HG03439 (cell line): Measurements from ENCODE around the gene XPNPEP1.
A peak's percentile ranks its signal among the peaks of the same experiment; 100 is the strongest.
"Not testable (repeated sequence)": the region's sequence is repeated elsewhere in the genome, so short reads cannot be mapped to it uniquely, and the experiment has no call there.

ENCODE experiments used
- ATAC-seq: cut with Tn5 transposase; IDR thresholded peaks from one replicate; pipeline ENCODE4 v1.9.1; 2021; ENCODE audit warnings: mild to moderate bottlenecking, moderate library complexity; ENCODE audit not compliant: unreplicated experiment

The XPNPEP1 gene

DNA sequence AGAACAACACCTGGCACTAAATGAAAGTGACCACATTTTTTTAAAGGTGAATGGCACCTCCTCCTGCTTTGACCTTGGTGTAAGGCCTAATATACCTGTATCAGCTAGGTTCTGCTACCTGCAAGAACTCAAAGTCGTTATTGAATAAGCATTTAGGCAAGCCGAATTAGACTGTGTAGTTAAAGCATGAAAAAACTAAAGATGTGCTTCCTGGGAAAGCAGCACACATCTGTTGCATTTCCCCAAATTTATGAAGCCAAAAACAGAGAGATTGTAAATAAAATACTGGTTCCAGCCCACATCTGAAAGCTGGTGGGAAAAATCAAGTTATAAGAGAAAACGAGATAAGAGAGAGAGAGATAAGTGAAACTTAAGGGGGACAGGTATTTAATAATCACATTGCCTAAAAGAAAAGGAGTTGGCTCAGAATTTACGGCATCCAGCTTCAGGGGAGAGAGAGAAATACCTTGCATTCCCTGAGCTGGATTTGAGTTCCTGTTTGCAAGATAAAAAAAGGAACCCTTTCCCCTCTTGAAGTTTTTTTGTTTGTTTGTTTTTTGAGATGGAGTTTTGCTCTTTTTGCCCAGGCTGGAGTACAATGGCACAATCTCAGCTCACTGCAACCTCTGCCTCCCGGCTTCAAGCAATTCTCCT, 1.8 kb upstream of the XPNPEP1 start:
- no peak for ATAC-seq

DNA sequence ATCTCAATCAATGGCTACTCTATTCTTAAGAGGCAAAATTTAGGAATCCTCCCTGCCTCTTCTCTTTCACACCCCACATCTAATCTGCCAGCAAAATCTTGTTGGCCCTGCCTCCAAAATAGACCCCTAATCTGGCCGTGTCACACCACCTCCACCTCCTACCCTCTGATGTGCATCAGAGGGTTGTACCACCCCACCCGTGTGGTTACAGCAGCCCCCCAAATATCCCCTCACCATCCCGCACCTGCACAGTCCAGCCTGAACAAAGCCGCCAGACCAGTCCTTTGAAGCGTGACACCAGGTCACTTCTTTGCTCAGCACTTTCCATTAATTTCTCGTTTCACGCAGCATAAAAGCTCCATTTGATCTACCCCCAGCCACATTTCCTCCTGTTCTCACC, 776 bp upstream of the XPNPEP1 start:
- ATAC-seq: no peak

DNA sequence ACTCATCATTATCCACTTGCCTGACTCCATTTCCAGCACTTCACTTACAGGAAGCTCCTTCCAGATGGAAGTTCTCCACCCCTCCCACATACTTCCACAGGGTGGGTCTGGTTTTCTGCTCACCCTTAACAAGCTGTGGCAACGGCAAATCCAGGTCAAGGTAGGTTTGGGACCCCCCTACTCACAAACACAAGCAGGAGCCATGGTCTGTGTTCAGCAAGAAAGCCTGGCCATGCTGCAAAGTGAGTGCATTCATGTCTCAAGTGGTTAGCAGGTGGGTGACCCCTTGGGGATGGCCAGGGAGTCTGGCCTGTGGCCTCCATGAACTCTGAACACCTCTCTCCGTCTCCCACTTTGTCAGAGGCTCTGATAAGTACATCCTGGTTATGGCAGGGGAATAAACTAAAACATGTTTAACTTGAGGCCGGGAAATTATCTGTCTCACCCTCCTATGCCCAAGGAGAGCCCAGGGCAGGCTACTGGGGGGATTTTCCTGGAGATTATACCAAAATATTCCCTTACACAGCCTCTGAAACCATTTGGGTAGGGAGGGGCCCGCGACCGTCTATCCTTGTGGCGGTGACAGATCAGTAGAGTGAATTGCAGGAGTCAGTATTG, 844 bp downstream of the XPNPEP1 start:
- ATAC-seq: no peak

DNA sequence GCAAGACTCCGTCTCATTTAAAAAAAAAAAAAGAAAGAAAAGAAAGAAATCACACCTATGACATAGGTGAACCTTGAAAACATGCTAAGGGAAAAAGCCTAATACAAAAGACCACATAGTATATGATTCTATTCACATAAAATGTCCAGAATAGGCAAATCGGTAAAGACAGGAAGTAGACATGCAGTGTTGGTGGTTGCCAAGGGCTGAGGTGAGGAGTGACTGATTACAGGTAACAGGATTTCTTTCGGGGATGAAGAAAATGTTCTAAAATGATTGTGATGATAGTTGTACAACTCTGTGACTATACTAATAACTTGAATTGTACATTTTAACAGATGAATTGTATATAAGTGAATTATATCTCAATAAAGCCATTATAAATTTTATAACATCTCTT, 3.3 kb downstream of the XPNPEP1 start:
- no peak for ATAC-seq

DNA sequence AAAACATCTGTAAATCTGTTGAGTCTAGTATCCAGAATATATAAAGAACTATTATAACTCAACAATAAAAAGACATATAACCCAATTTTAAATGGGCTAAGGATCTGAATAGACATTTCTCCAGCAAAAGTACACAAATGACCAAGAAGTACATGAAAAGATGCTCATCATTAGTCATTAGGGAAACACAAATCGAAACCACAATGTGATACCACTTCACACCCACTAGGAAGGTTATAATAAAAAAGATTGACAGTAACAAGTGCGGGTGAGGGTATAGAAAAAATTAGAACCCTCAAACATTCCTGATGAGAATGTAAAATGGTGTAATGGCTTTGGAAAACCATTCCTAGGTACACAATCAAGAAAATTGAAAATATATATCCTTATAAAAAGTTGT, 4.1 kb downstream of the XPNPEP1 start:
- ATAC-seq: no peak

DNA sequence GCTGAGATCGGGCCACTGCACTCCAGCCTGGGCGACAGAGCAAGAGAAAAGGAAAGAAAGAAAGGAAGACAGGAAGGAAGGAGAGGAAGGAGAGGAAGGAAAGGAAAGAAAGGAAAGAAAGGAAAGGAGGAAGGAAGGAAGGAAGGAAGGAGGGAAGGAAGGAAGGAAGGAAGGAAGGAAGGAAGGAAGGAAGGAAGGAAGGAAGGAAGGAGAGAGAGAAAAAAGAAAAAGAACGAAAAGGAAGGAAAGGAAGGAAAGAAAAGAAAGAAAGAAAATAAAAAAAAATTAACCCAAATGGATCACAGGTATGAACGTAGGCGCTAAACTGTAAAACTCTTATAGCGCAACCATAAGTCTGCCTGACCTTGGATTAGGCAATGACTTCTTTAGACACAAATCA, 4.6 kb downstream of the XPNPEP1 start:
- not testable (repeated sequence) for ATAC-seq

DNA sequence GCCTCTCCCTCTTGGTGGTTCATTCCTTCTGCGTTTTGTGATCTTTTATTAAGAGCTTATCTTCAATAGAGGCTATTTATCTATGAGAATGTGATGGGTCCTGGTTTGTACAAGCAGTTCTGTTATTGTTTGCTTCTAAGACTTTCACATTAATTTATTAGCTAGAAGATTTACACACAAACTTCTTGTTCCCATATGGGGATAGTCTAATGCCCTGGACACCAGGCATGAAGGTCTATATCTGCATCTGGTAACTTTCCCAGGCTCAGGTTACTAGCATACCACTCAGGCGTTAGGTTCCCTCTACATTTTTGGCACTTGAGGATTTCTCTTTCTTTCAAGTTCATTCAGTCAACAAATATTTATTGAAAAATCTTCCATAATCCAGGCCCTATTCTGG, 7.7 kb downstream of the XPNPEP1 start:
- ATAC-seq: no peak

DNA sequence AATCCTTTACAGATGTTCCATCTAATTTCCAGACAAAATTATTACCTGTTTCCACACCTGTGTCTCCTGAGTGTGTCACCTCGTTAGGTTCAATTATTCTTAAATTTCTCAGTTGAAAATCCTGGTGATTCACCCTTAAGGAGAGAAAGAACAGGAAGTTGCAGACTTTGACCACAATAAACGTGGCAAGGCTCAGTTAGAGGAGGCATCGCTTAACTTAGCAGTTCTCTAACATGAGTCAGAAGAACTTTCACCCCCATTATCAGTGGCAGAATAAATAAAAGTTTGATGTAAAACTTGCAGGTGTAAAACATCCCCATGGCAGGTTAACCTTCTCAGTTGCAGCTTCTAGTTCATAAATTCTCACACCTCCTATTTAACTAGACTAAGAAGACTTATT, 8.3 kb downstream of the XPNPEP1 start:
- ATAC-seq: no peak

DNA sequence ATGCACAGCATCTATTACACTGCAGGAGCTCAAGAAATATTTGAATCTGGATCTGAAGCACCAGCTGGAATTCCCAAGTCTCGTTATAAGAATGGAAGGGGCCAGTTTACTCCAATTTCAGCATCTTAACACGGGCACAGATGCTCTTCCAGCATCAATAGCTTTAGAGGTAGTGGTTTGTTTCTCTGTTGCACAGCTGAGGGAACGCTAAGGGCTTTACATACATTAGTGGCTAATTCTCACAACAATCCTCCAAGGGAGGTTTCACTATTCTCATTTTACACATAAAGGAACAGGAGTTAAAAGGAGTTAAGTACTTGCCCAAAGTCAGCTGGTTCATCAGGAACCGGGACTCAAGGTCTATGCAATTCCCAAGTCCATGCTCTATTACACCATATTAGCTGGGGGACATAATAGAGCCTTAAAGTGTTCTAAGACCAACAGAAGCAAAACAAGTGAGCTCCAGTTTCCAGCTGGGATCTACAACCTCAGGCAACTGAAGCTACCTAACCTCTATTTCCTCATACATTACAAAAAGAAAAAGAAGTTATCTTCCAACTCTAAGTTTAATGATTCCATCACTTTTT, 9.9 kb downstream of the XPNPEP1 start:
- ATAC-seq: no peak

DNA sequence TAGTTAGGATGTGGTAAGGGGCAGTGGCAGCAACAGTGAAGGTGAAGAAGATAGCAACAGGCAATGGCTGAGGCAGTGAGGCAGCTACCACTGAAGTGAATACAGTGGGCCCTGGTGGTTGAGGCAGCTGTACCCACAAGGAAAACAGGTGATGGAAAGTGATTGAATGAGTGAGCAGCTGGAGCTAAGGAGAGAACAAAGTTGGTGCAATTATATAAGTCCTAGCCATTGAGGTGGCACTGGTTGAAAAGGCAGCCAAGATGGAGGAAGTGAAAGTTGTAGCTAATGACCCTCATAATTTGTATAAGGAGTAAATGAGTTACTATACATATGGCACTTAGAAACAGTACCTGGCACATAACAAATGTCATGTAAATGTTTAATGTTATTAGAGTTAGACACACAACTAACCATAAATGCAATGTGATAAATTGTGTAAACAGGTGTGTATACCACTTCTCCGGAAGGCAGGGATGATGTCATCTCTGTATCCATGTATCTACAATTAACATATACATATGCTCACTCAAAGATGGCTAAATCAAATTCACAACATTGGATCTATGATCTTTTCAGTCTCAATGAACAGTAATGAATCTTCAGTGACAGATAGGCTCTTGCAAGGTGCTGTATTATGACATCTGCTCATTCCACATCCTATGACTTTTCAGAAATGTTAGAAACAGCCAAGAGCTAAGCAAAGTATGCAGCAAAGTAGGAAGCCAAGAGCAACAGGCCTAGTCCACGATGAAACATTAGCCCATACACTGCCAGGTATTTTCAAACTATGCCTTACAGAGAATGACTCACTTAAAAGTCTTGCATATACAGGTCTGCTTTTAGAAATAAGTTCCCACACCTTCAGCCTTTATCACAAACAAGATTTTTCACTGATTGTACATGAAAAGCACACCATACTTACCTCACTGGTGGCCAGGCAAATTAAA, 10.7 kb downstream of the XPNPEP1 start:
- ATAC-seq: peak; percentile 77

DNA sequence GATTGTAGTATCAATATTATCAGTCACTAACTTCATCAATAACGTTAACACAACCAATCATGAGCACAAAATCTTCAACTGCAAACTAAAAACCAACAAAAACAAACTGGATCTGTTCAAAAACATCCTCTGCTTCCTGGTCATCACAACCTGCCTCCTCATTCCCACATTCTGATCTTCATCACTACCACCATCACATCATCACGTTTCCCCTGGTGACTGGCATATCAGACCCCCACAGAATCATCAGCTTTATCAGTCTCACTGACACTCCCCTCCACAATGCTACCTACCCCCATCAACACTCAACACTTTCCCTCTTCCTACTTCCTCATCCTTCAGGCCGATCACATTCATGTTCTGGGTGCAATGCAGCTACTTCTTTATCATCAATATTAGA, 11.4 kb downstream of the XPNPEP1 start:
- no peak for ATAC-seq

DNA sequence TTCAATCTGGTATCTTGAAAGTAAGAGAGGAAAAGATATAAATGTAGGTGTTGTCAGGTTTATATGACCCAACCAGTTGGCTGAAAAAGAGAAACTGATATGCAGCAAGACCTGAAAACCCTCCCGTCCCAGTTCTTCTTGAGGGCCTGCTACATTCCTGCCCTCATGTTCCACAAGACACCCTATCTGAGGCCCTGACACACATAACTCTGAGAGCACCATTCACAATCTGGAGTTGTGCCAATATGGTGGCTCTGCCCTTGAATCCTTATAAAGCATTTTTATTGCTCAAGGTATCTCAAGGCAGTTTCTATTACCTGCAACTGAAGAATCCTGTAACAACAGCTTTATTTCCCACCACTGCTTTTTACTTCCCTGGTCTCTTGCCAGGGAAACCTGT, 17.0 kb downstream of the XPNPEP1 start:
- ATAC-seq: no peak

DNA sequence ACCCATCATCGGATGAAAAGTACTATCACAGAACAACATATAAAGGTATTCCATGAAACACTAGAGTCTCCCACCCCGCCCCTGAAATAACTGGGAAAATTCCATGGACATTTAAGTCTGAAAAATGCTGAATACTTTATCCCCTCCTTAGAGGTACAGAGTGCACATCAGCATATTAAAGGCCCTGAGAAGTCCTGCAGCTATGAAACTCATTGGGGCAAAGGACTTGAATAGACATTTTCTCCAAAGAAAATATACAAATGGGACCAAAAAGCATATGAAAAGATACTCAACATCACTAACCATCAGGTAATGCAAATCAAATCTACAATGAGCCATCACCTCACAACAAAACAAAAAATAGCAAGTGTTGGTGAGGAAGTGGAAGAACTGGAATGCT, 18.9 kb downstream of the XPNPEP1 start:
- no peak for ATAC-seq

DNA sequence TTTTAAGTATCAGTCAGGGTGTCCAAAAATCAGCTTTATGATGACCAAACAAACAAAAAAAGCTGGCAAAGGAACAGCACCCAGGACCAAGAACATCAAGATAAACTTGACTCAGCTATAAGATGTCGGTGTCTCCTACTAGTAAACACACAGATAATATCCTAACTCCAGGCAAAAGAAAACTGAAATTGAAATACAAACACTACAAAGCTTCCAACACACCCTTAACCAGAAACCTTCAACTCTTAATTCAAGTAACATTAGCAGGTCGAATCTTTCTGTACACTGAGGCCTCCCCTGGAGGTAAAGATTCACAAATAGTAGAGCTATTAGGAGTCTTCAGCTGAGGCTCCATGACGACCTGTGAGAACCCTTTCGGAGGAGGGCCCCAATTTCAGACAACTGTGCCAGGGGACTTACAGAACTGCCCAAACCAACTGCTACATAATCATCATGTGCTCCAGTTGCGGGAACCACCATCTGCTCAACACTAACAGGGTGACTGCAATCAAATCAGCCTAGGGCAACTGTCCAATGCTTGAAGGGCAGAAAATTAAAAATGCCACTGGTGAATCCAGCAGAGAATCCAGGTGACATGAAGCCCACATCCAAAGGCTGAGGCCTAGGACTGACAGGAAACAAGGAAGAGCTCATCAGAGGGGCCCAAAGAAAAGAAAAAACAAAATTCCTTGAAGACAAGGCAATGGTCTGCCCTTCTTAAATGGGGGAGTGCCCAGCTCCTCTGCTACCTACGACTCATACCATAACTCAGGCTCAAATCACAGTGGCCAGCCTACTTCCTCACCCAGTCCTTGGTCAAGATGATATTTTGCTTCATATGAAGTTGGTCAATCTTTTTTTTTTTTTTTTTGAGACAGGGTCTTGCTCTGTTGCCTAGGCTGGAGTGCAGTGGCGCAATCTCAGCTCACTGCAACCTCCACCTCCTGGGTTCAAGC, 20.0 kb downstream of the XPNPEP1 start:
- ATAC-seq: no peak

DNA sequence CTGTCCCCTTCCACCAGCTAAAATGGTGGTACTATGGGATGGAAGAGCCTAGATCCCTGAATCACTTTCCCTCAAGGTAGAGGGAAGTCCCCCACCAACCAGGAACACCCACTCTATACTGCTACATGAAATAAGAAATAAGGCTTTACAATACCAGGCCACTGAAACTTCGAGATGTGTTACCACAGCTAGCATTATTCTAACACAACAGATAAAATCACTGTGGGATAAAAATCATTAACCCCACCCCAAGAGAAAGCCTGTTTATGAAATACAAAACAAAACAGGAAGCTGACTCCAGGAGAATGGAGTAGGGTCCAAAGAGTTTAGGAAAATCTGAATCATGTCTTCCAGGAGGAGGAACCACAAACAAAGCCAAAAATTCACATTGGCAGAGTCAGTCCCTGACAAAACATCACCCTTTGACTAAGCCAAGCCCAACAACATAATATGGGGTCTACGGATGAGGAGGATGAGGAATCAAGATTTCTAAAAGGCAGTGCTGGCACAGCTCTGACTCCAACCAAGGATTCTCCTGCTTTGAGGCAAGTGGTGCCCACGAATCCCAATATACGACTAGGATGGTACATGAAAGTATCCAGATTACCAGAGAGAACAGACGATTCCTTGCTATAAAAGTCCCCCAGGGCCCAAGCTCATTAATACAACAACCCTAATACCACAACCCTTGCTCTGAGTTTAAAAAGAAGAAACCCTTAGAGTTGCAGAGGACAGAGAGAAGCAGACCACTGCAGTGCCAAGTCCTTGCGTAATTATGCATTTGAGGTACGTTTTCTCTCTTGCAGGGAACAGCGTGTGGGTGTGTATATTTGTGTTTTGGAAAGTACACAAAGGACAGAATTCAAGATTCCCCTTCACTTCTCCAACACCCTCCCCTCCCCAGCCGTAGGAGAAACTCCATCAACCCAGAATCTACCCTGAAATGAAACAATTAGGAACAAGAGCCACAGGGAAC, 23.7 kb downstream of the XPNPEP1 start:
- ATAC-seq: no peak

DNA sequence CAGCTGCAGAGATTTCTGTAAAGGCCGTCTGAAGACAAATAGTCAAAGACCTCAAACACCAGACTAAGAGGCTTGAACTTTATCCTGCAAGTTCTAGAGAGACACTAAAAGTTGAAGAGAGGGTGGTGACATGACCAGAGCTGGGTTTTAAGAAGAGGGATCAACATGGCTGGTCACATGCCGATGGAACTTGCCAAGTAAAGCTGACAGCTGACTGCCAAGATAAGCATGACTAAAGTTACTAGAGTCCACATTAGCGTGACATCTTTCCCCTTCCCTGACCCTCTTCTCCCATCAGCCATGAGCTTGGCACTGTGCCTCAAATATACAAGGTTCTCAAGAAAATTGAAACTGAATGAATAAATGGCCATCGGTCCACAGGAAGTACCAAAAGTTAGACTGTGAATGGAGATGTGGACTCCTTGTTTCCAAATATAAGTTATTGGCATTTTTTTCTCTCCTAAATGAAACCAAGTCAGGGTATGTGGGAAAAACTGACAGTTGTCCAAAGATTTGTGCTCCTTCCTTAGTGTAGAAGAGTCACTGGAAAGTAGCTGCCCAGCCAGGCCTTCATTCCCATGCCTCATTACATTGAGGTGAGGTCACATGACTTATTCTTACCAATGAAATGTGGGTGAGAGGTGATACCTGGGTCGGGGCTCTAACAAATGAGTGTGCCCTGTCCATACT, 24.5 kb downstream of the XPNPEP1 start:
- no peak for ATAC-seq

DNA sequence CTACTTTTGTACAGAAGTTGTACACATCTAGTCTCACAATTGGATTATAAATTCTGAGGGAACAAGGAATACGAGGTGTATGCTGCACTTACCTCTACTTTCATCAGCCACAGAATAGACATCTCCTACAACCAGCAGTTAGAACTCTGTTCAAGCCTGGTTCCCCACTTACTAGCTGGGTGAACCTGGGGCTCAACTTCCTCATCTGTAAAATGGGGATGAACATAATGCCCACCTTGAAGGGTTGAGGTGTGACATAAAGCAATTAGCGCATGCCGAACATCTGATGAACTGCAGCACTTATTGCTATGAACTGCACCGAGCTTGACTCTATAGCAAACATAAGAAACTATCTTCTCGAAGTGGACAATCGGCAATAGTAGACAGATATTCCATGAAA, 25.3 kb downstream of the XPNPEP1 start:
- ATAC-seq: no peak

DNA sequence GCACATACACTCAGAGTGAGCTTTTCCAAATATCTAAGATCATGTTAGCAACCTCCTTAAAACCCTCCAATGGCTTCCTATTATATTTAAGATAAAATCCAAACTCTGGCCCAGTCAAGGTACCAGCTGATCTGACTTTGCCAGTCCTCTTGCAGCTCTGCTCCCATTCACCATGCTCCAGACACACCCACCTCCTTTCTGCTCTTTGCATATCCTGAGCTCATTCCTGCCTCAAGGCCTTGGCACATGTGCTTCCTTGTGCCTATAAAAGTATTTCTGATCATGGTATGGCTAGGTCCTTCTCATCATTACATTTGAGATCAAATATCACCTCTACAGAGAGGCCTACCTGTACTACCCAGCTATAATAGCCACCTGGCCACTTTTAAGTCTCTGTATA, 27.5 kb downstream of the XPNPEP1 start:
- ATAC-seq: no peak
